PC-9 (cell line): Measurements from ENCODE around the gene SPRR2A. TPM values are rescaled to one million over a fixed set of nuclear protein-coding genes. Genes with fewer than 3 reads are reported as not detected.

Experiments used
- BruUV-seq: library from RNA; stranded (reverse); fragments of 400-500 nt; replicated peaks from 2 replicates; lab custom pipeline; 2021; lab: Mats Ljungman, UMichigan
- CTCF ChIA-PET: fragments of 300-600 bp; sonication (Branson Sonifier 250); formaldehyde crosslinking; loops from one replicate; lab custom pipeline; 2022; ENCODE audit warnings: antibody characterized with exemption; lab: Charles Lee
- POLR2A ChIA-PET: fragments of 300-600 bp; sonication (Branson Sonifier 250); formaldehyde crosslinking; loops from one replicate; lab custom pipeline; 2022; ENCODE audit warnings: antibody characterized with exemption; ENCODE audit not compliant: unreplicated experiment; lab: Charles Lee
- DNase-seq, 2 experiments: peaks; one replicate each; pipeline versions ENCODE4 v3.0.0 to v3.0.0-alpha.2; 2015 to 2022; ENCODE audit warnings: mixed read lengths in 1 of 2
- H2AFZ ChIP-seq: fragments of 200-600 bp; sonication (generic); 2 replicates; pipeline ENCODE4 v1.8.1; 2017; ENCODE audit warnings: antibody characterized with exemption
- H3F3A ChIP-seq: fragments of 200-600 bp; sonication (generic); 2 replicates; pipeline ENCODE4 v1.8.1; 2017; ENCODE audit warnings: antibody characterized with exemption, mild to moderate bottlenecking, low read depth; ENCODE audit not compliant: insufficient read depth
- H3K27ac ChIP-seq: fragments of 200-600 bp; sonication (generic); 2 replicates; pipeline ENCODE4 v1.6.1; 2016; ENCODE audit warnings: mixed run types
- H3K27me3 ChIP-seq: fragments of 200-600 bp; sonication (generic); 2 replicates; pipeline ENCODE4 v1.6.1; 2016; ENCODE audit warnings: low read depth, mixed run types; ENCODE audit not compliant: insufficient read depth
- H3K36me3 ChIP-seq: fragments of 200-600 bp; sonication (generic); 2 replicates; pipeline ENCODE4 v1.6.1; 2016; ENCODE audit warnings: low read depth, mixed run types
- H3K4me1 ChIP-seq: fragments of 200-600 bp; sonication (generic); replicated peaks from 2 replicates; pipeline ENCODE4 v1.6.1; 2016; ENCODE audit warnings: mixed run types; ENCODE audit not compliant: insufficient read depth
- H3K4me2 ChIP-seq: fragments of 200-600 bp; sonication (generic); 2 replicates; pipeline ENCODE4 v1.6.1; 2017; ENCODE audit warnings: mixed run types
- H3K4me3 ChIP-seq: fragments of 200-600 bp; sonication (generic); 2 replicates; pipeline ENCODE4 v1.6.1; 2016; ENCODE audit warnings: mixed run types
- H3K79me2 ChIP-seq: fragments of 200-600 bp; sonication (generic); 2 replicates; pipeline ENCODE4 v1.6.1; 2017; ENCODE audit warnings: low read depth, mixed run types
- H3K9me2 ChIP-seq: fragments of 200-600 bp; sonication (generic); 2 replicates; pipeline ENCODE4 v1.8.1; 2017; ENCODE audit warnings: mild to moderate bottlenecking; ENCODE audit not compliant: insufficient read depth
- H3K9me3 ChIP-seq: fragments of 200-600 bp; sonication (generic); 2 replicates; pipeline ENCODE4 v1.8.1; 2016; ENCODE audit warnings: low read depth; ENCODE audit not compliant: insufficient read depth
- H4K20me1 ChIP-seq: fragments of 200-600 bp; sonication (generic); 2 replicates; pipeline ENCODE4 v1.8.1; 2017; ENCODE audit not compliant: insufficient read depth
- EZH2 ChIP-seq: fragments of 200-600 bp; sonication (generic); IDR thresholded peaks from 2 replicates; pipeline ENCODE4 v1.8.0; 2017; ENCODE audit warnings: antibody characterized with exemption, low read depth
- intact Hi-C: fragments of 100-400 bp; cut with micrococcal nuclease; formaldehyde crosslinking; loops from one replicate; pipeline ENCODE4 v1.10.0; 2022; ENCODE audit not compliant: unreplicated experiment
- total RNA-seq: library from RNA; stranded (reverse); gene quantifications from 2 replicates; pipeline ENCODE4 v1.2.3, GENCODE V29; 2021
- TF ChIP-seq, protein P1 (sequence below): fragments of 200-600 bp; sonication (generic); conservative IDR thresholded peaks from 2 replicates; pipeline ENCODE4 v1.6.1; 2017; ENCODE audit warnings: mixed run types, antibody characterized with exemption, mild to moderate bottlenecking, moderate library complexity

Gene SPRR2A
- total RNA-seq, 1 experiment from 2014 or later = not detected

DNA sequence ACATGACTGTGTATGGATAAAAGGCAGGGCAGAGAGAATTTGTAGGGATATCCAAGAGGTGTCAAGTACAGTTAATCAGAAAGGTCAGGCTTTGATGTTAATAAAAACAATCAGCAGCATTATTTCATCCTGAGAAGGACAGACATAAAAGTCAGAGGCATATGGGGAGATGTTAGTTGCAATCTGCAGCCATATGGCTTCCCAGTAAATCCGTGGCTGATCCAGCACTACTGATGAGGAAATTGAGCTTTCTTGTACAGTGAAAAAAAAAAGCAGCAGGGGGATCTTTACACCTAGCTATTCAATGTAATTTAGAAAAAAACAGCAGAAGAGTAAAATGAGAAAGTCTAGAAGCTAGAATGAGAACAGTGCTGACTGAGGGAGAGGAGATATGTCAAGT lies 28.5 kb downstream of the SPRR2A start:
- Histone ChIP-seq H3K27me3 (no peaks in the 10 kb centered on the region), H2AFZ (no peak overlapping the region), H4K20me1 (no peaks in the 10 kb centered on the region), H3K79me2 (no peaks in the 10 kb centered on the region), H3K9me3 (no peaks in the 10 kb centered on the region), H3K36me3 (no peaks in the 10 kb centered on the region), H3K4me1 (peaks cover 36% of the 10 kb centered on the region), H3K4me3 (no peak overlapping the region), H3K4me2 (no peak overlapping the region), H3K27ac (no peak overlapping the region), H3K9me2 (0 out of 2 replicates have a peak, but pooled peaks cover 5% of the 10 kb centered on the region), H3F3A (peaks cover 11% of the 10 kb centered on the region; the same call in 1 of the 2 replicates)
- no peak for TF ChIP-seq EZH2
- TF ChIP-seq, protein P1, sequence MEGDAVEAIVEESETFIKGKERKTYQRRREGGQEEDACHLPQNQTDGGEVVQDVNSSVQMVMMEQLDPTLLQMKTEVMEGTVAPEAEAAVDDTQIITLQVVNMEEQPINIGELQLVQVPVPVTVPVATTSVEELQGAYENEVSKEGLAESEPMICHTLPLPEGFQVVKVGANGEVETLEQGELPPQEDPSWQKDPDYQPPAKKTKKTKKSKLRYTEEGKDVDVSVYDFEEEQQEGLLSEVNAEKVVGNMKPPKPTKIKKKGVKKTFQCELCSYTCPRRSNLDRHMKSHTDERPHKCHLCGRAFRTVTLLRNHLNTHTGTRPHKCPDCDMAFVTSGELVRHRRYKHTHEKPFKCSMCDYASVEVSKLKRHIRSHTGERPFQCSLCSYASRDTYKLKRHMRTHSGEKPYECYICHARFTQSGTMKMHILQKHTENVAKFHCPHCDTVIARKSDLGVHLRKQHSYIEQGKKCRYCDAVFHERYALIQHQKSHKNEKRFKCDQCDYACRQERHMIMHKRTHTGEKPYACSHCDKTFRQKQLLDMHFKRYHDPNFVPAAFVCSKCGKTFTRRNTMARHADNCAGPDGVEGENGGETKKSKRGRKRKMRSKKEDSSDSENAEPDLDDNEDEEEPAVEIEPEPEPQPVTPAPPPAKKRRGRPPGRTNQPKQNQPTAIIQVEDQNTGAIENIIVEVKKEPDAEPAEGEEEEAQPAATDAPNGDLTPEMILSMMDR = no peak
- no peak for DNase-seq
- intact Hi-C loops = no loop called here
- ChIA-PET CTCF (no interaction called here), POLR2A (no interaction called here)
- BruUV-seq = no TSS peak

DNA sequence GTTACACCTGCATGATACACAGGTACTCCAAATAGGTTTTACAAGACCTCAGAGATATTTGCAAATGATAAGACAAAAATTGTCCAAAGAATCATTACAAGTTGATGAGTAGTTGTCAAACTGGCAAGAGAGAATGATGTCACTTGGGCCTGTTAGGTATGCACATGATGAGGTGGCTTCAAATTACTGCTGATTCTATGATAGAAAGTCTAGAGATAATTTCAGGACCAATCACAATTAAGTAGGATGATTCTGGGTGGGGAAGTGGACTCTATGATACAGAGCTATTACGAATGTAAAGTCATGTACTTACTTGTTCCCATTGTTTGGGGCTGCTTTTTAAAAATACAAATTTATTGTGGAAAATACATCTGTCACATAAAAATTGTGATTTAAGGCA lies 31.5 kb downstream of the SPRR2A start:
- TF ChIP-seq, protein P1 = no peak
- TF ChIP-seq EZH2 = no peak
- intact Hi-C loops = no loop called here
- ChIA-PET POLR2A (no interaction called here), CTCF (no interaction called here)
- H3K36me3 ChIP-seq = no peaks in the 10 kb centered on the region
- no peaks in the 10 kb centered on the region for H3K9me3 ChIP-seq
- H3K79me2 ChIP-seq = no peaks in the 10 kb centered on the region
- H3K27me3 ChIP-seq = no peaks in the 10 kb centered on the region
- no peak overlapping the region for H3K4me3 ChIP-seq
- H3F3A ChIP-seq = no peaks in the 10 kb centered on the region
- H2AFZ ChIP-seq = no peak overlapping the region
- no peak for DNase-seq
- H3K9me2 ChIP-seq = 0 out of 2 replicates have a peak, but pooled peaks cover 5% of the 10 kb centered on the region
- no peaks in the 10 kb centered on the region for H4K20me1 ChIP-seq
- no peak overlapping the region for H3K4me2 ChIP-seq
- no TSS peak for BruUV-seq
- no peak overlapping the region for H3K27ac ChIP-seq
- H3K4me1 ChIP-seq = peaks cover 9% of the 10 kb centered on the region

DNA sequence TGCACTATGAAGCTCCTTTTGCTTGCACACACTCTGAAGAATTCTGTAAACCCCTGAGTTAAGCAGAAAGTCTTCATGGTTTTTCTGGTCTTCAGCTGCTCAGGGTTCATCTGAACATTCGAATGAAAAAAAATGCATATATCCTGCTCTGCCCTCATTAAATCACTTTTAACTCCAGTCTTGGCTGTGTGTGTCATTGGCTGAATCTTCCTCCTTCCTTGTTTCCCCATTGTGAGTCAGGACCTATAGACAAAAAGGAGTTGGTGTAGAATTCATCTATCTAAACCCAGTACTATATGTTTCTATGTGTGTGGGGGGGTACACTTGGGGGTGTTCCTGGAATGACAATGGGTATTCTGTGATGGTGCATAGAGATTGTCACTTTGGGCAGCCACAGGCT lies 32.9 kb downstream of the SPRR2A start:
- Histone ChIP-seq H3K79me2 (no peaks in the 10 kb centered on the region), H3K4me3 (no peak overlapping the region), H3K36me3 (no peaks in the 10 kb centered on the region), H3K4me1 (no peaks in the 10 kb centered on the region), H3F3A (no peaks in the 10 kb centered on the region), H4K20me1 (no peaks in the 10 kb centered on the region), H3K27me3 (no peaks in the 10 kb centered on the region), H3K9me2 (0 out of 2 replicates have a peak, but pooled peaks cover 5% of the 10 kb centered on the region), H3K27ac (no peak overlapping the region), H3K9me3 (no peaks in the 10 kb centered on the region), H2AFZ (no peak overlapping the region), H3K4me2 (no peak overlapping the region)
- no peak for TF ChIP-seq EZH2
- TF ChIP-seq, protein P1 = no peak
- DNase-seq = no peak
- BruUV-seq = no TSS peak
- CTCF ChIA-PET = no interaction called here
- POLR2A ChIA-PET = no interaction called here
- intact Hi-C loops = no loop called here
